ENCODE results near the gene GXYLT1.

The GXYLT1 gene

GRCh38 chr12:42163913-42164312 lies 19.2 kb upstream of the GXYLT1 start:
- TF ChIP-seq CTCF (IDR thresholded peaks at IDR 0.05; ENCODE audit: extremely low read depth, missing control alignments), result no peak

DNA sequence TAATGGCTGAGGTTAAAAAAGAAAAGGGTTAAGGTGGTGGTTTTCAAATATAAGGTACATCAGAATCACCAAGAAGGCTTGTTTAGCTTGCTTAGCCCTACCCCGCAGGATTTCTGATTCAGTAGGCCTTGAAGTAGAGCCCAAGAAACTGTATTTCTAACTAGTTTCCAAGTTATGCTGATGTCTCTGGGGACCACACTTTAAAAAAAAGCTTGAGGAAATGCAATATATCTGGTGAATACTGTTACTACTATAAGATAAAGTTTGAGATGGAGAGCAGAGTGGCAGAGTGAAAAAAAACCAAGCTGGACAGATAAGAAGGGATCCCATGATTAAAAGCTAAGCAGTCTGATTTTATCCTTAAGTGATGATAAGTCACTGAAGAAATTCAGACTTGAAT lies 18.3 kb upstream of the GXYLT1 start:
- no peak for TF ChIP-seq CTCF (IDR thresholded peaks at IDR 0.05; ENCODE audit: extremely low read depth, missing control alignments)
- DNase-seq (ENCODE audit: low spot score), result no peak

More at GRCh38 chr12:42163913-42164312, 19.2 kb upstream of the GXYLT1 start:
- DNase-seq (ENCODE audit: low spot score), result no peak

- DNase-seq (ENCODE audit: low spot score), result no peak
- TF ChIP-seq CTCF (IDR thresholded peaks at IDR 0.05; ENCODE audit: extremely low read depth, missing control alignments), result no peak
Measured at GRCh38 chr12:42162193-42162592, 17.5 kb upstream of the GXYLT1 start.

GRCh38 chr12:42161529-42161928 lies 16.9 kb upstream of the GXYLT1 start:
- no peak for DNase-seq (ENCODE audit: low spot score)
- TF ChIP-seq CTCF (IDR thresholded peaks at IDR 0.05; ENCODE audit: extremely low read depth, missing control alignments), result no peak

GRCh38 chr12:42156232-42156631 lies 11.6 kb upstream of the GXYLT1 start:
- DNase-seq (ENCODE audit: low spot score), result no peak
- TF ChIP-seq CTCF (IDR thresholded peaks at IDR 0.05; ENCODE audit: extremely low read depth, missing control alignments), result no peak

DNA sequence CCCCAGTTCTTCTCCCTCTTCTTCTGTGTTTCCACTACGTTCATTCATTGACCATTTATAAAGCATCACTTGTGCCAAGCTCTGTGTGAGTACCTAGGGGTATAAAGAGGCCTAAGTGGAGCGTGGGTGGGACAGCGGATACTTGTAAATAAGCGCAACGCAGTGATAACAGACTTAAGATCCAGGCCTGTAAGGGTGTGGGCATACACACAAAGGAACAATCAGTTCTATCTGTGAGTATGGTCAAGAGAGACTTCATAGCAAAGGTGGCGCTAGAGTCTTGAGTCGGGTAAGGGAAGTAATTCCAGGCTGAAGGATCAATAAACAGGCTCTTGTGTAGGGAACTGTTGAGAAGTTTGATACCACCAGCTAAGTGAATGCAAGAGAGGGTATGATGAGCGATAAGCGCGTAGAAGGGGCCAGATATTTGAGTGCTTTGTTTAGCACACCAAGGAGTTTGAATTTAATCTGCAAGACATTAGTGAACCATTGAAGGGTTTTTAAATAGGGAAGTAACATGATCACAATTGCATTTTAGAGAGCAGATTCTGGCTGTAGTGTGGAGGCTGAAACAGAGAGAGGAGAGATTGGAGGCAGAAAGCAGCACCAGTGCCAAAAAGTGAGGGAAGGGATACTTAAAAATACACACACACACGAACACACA lies 1.0 kb upstream of the GXYLT1 start:
- no peak for DNase-seq (ENCODE audit: low spot score)
- TF ChIP-seq CTCF (IDR thresholded peaks at IDR 0.05; ENCODE audit: extremely low read depth, missing control alignments), result no peak

DNA sequence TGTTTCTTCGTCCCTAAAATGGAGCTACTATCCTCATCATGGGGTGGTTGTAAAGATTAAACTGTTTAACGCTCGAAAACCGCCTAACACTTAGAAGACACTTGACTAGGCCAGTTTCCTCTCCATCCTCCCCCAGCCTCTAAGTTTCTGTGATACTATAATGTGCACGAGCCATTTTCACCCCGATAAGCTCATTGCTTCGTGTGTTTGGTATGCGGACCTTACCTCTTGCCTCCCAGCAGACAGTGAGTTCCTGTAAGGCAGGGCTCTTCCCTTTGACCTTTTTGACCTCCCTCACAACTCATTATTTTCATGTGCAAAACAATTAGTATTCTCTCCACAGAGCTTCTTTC lies 499 bp upstream of the GXYLT1 start:
- DNase-seq (ENCODE audit: low spot score), result no peak
- no peak for TF ChIP-seq CTCF (IDR thresholded peaks at IDR 0.05; ENCODE audit: extremely low read depth, missing control alignments)

Data from GM20000 (cell line).